IMR-90 (cell line): ENCODE results near the gene CTDSPL. TPM values are rescaled to one million over a fixed set of nuclear protein-coding genes. Genes with fewer than 3 reads are reported as not detected.

Experiments used
- ATAC-seq: fragments of 200-7000 bp; cut with Tn5 transposase; 2 replicates; pipeline ENCODE4 v1.9.1; 2020; ENCODE audit warnings: low read depth, mild to moderate bottlenecking, moderate library complexity
- BruUV-seq: library from RNA; stranded (reverse); fragments of 400-500 nt; replicated peaks from 2 replicates; lab custom pipeline; 2021; lab: Mats Ljungman, UMichigan
- CTCF ChIA-PET: fragments of 300-600 bp; formaldehyde crosslinking; extraction: SDS; loops from one replicate; lab custom pipeline; 2021; ENCODE audit warnings: antibody characterized with exemption; lab: Yijun Ruan, JAX
- POLR2A ChIA-PET: fragments of 300-600 bp; sonication (Branson Sonifier 250); formaldehyde crosslinking; loops from one replicate; lab custom pipeline; 2022; ENCODE audit warnings: antibody characterized with exemption; ENCODE audit not compliant: unreplicated experiment; lab: Charles Lee
- DNase-seq: peaks from one replicate; pipeline ENCODE4 v3.0.0; 2013
- H2AFZ ChIP-seq: replicated peaks from 2 replicates; pipeline ENCODE3; 2013; ENCODE audit warnings: low read length, mild to moderate bottlenecking; ENCODE audit not compliant: poor library complexity
- H2AK5ac ChIP-seq: 2 replicates; pipeline ENCODE4 v1.6.1; 2013; ENCODE audit warnings: low read depth, low read length, inconsistent platforms
- H2AK9ac ChIP-seq: replicated peaks from 2 replicates; pipeline ENCODE3; 2013; ENCODE audit warnings: mild to moderate bottlenecking, low read depth, low read length, moderate library complexity; ENCODE audit not compliant: poor library complexity
- H2BK120ac ChIP-seq: 2 replicates; pipeline ENCODE4 v1.6.1; 2013; ENCODE audit warnings: low read depth, low read length, inconsistent platforms
- H2BK15ac ChIP-seq: 3 replicates; pipeline ENCODE4 v1.6.1; 2013; ENCODE audit warnings: low read depth, low read length, inconsistent platforms
- H2BK20ac ChIP-seq: 2 replicates; pipeline ENCODE4 v1.6.1; 2013; ENCODE audit warnings: low read depth, mild to moderate bottlenecking, inconsistent platforms, low read length, moderate library complexity
- H2BK5ac ChIP-seq: 2 replicates; pipeline ENCODE4 v1.6.1; 2013; ENCODE audit warnings: mild to moderate bottlenecking, low read depth, low read length, inconsistent platforms; ENCODE audit not compliant: poor library complexity, severe bottlenecking
- H3K14ac ChIP-seq: replicated peaks from 2 replicates; pipeline ENCODE4 v1.6.1; 2013; ENCODE audit warnings: low read depth, low read length, inconsistent platforms
- H3K18ac ChIP-seq: 2 replicates; pipeline ENCODE4 v1.6.1; 2013; ENCODE audit warnings: low read depth, low read length, control low read depth
- H3K23ac ChIP-seq: 2 replicates; pipeline ENCODE4 v1.6.1; 2013; ENCODE audit warnings: low read depth, low read length, inconsistent platforms
- H3K27ac ChIP-seq: 2 replicates; pipeline ENCODE4 v1.5.1; 2013; ENCODE audit warnings: mild to moderate bottlenecking, control low read depth, low read length; ENCODE audit not compliant: insufficient read depth
- H3K27me3 ChIP-seq: 2 replicates; pipeline ENCODE4 v1.6.1; 2013; ENCODE audit warnings: low read length; ENCODE audit not compliant: control insufficient read depth, insufficient read depth
- H3K36me3 ChIP-seq: 2 replicates; pipeline ENCODE4 v1.6.1; 2013; ENCODE audit warnings: low read length, mixed read lengths; ENCODE audit not compliant: control insufficient read depth, insufficient read depth
- H3K4ac ChIP-seq: 2 replicates; pipeline ENCODE4 v1.6.1; 2013; ENCODE audit warnings: low read depth, low read length, inconsistent platforms
- H3K4me1 ChIP-seq: 2 replicates; pipeline ENCODE4 v1.6.1; 2013; ENCODE audit warnings: low read length, mixed read lengths; ENCODE audit not compliant: control insufficient read depth, insufficient read depth
- H3K4me2 ChIP-seq: 2 replicates; pipeline ENCODE4 v1.6.1; 2013; ENCODE audit warnings: low read depth, mild to moderate bottlenecking, control low read depth, low read length, moderate library complexity
- H3K4me3 ChIP-seq: 2 replicates; pipeline ENCODE4 v1.5.1; 2013; ENCODE audit warnings: low read depth, mild to moderate bottlenecking, control low read depth, low read length, moderate library complexity; ENCODE audit not compliant: insufficient read depth
- H3K56ac ChIP-seq: 2 replicates; pipeline ENCODE4 v1.6.1; 2013; ENCODE audit warnings: low read length, inconsistent platforms; ENCODE audit not compliant: insufficient read depth; ENCODE audit errors: extremely low read depth
- H3K79me1 ChIP-seq, 2 experiments: 2 replicates each; pipeline ENCODE4 v1.6.1; 2013; ENCODE audit warnings: low read length in 2 of 2, inconsistent platforms in 1 of 2, low read depth in 1 of 2
- H3K9ac ChIP-seq: 2 replicates; pipeline ENCODE4 v1.6.1; 2013; ENCODE audit warnings: low read depth, low read length, control low read depth
- H3K9me1 ChIP-seq: 2 replicates; pipeline ENCODE4 v1.6.1; 2013; ENCODE audit warnings: low read length, inconsistent platforms; ENCODE audit not compliant: insufficient read depth
- H3K9me3 ChIP-seq: 2 replicates; pipeline ENCODE4 v1.6.1; 2013; ENCODE audit warnings: low read length; ENCODE audit not compliant: control insufficient read depth, insufficient read depth
- H4K20me1 ChIP-seq: 2 replicates; pipeline ENCODE4 v1.6.1; 2013; ENCODE audit warnings: low read length, inconsistent platforms; ENCODE audit not compliant: insufficient read depth
- H4K5ac ChIP-seq: 2 replicates; pipeline ENCODE4 v1.6.1; 2013; ENCODE audit warnings: mild to moderate bottlenecking, low read depth, low read length, control low read depth
- H4K8ac ChIP-seq, 2 experiments: 2 replicates each; pipeline ENCODE4 v1.6.1; 2013; ENCODE audit warnings: low read depth in 2 of 2, low read length in 2 of 2, control low read depth in 1 of 2, inconsistent platforms in 1 of 2
- H4K91ac ChIP-seq: 2 replicates; pipeline ENCODE4 v1.6.1; 2013; ENCODE audit warnings: low read depth, low read length, inconsistent platforms; ENCODE audit not compliant: insufficient read depth
- FOS ChIP-seq: fragments of 150-350 bp; IDR thresholded peaks from 2 replicates; pipeline ENCODE4 v1.6.1; 2016; ENCODE audit warnings: low read depth, low read length
- MAFK ChIP-seq: IDR thresholded peaks from 2 replicates; pipeline ENCODE4 v1.6.1; 2012; ENCODE audit warnings: low read depth, low read length, improper control_type of control experiment
- MAZ ChIP-seq: IDR thresholded peaks from 2 replicates; pipeline ENCODE4 v1.6.1; 2012; ENCODE audit warnings: low read depth, mild to moderate bottlenecking, low read length, improper control_type of control experiment, moderate library complexity, borderline replicate concordance
- MXI1 ChIP-seq: IDR thresholded peaks from 2 replicates; pipeline ENCODE4 v1.6.1; 2012; ENCODE audit warnings: low read depth, mild to moderate bottlenecking, low read length, moderate library complexity, borderline replicate concordance
- NFE2L2 ChIP-seq: fragments of 150-350 bp; IDR thresholded peaks from 2 replicates; pipeline ENCODE4 v1.6.1; 2016; ENCODE audit warnings: low read depth, mild to moderate bottlenecking, low read length
- POLR2A ChIP-seq: IDR thresholded peaks from 2 replicates; pipeline ENCODE4 v1.6.1; 2012; ENCODE audit warnings: mild to moderate bottlenecking, low read depth, low read length
- RAD21 ChIP-seq: IDR thresholded peaks from 2 replicates; pipeline ENCODE4 v1.6.1; 2012; ENCODE audit warnings: low read length, improper control_type of control experiment
- RCOR1 ChIP-seq: IDR thresholded peaks from 2 replicates; pipeline ENCODE4 v1.6.1; 2012; ENCODE audit warnings: mild to moderate bottlenecking, low read length, improper control_type of control experiment; ENCODE audit not compliant: insufficient replicate concordance
- RFX5 ChIP-seq: IDR thresholded peaks from 2 replicates; pipeline ENCODE4 v1.8.0; 2012; ENCODE audit warnings: low read depth, mild to moderate bottlenecking, low read length, moderate library complexity
- SMC3 ChIP-seq: fragments of 150-350 bp; IDR thresholded peaks from 2 replicates; pipeline ENCODE4 v1.6.1; 2016; ENCODE audit warnings: low read depth, mild to moderate bottlenecking, antibody characterized with exemption, low read length, moderate library complexity
- WGBS, 2 experiments: methylation state at CpG; one replicate each; pipeline versions ENCODE4 v1.1.5 to v1.1.7; 2013; ENCODE audit warnings: missing lambda C conversion rate in 2 of 2; ENCODE audit not compliant: insufficient read length in 1 of 2; ENCODE audit errors: extremely low coverage in 2 of 2; 5-methylcytosine and 5-hydroxymethylcytosine counted together
- dilution Hi-C: fragments of 300-500 bp; cut with HindIII; formaldehyde crosslinking; loops from one replicate; pipeline ENCODE4 v1.14.3; 2018; ENCODE audit warnings: low sequenced_read_pairs; ENCODE audit not compliant: unreplicated experiment
- in situ Hi-C: fragments of 300-500 bp; cut with MboI; formaldehyde crosslinking; loops from 3 replicates; pipeline ENCODE4 v1.14.3; 2019; ENCODE audit warnings: low sequenced_read_pairs, inconsistent platforms, mixed read lengths
- intact Hi-C: fragments of 100-400 bp; cut with micrococcal nuclease; formaldehyde crosslinking; loops from 2 replicates; pipeline ENCODE4 v1.10.0; 2022
- polyA plus RNA-seq, 3 experiments: library from polyadenylated mRNA; depleted of rRNA; stranded (reverse); fragments of >200 nt; gene quantifications; 2 replicates each; pipeline ENCODE4 v1.2.3, GENCODE V29; 2012; ENCODE audit warnings: low replicate concordance in 1 of 3
- total RNA-seq: library from RNA; depleted of rRNA; stranded (reverse); fragments of >200 nt; gene quantifications from 2 replicates; pipeline ENCODE4 v1.2.3, GENCODE V29; 2012
- TF ChIP-seq, protein P1 (sequence below): fragments of 150-350 bp; IDR thresholded peaks from 2 replicates; pipeline ENCODE4 v1.6.1; 2016; ENCODE audit warnings: low read depth, mild to moderate bottlenecking, low read length, moderate library complexity, borderline replicate concordance
- TF ChIP-seq, protein P2 (sequence below): conservative IDR thresholded peaks from 2 replicates; pipeline ENCODE4 v1.5.1; 2012; ENCODE audit warnings: mild to moderate bottlenecking, low read depth, low read length, improper control_type of control experiment
- TF ChIP-seq, protein P3 (sequence below): fragments of 150-350 bp; IDR thresholded peaks from 2 replicates; pipeline ENCODE4 v1.6.1; 2017; ENCODE audit warnings: mild to moderate bottlenecking, antibody characterized with exemption, low read length, low read depth

CTDSPL gene
- total and polyA plus RNA-seq, 2 of the 4 experiments (the other 2 are of a cell fraction) = 24.5 to 29.0 TPM

DNA sequence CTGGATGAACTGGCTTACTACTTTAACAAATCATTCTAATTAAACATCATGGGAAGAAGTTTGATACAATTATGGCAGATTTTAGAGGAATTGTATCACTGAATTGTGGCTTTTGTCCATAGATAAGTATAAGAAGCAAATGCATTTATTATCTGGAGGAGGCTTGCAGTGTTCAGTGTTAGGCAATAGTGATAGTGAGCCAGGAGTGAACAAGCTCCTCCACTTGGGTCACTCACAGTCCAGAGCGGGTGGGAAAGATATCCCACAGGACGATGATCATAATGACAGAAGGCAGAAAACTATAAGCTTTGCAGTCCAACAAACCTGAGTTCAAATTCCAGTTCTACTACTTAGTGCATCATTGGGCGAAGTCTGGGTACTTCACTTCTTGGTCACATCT, 64.9 kb downstream of the CTDSPL start:
- ChIA-PET POLR2A (no interaction called here), CTCF (no interaction called here)
- no peak overlapping the region for H4K8ac ChIP-seq
- H2BK20ac ChIP-seq = 0 out of 2 replicates have a peak overlapping the region, but pooled peaks have one; percentile 29
- no peaks in the 10 kb centered on the region for H3K27me3 ChIP-seq
- peak overlapping the region; percentile 9; the same call in 1 of the 2 replicates for H3K4ac ChIP-seq
- H3K36me3 ChIP-seq = no peaks in the 10 kb centered on the region
- H2BK120ac ChIP-seq = no peak overlapping the region
- no peak overlapping the region for H4K5ac ChIP-seq
- no TSS peak for BruUV-seq
- WGBS, 2 experiments = no CpG with 5 or more reads among the region's 3 CpGs
- H3K4me3 ChIP-seq = no peak overlapping the region
- TF ChIP-seq MAZ (no peak), RAD21 (no peak), RCOR1 (no peak), SMC3 (no peak), MAFK (no peak), NFE2L2 (no peak), FOS (no peak), RFX5 (no peak), POLR2A (no peak), MXI1 (no peak)
- TF ChIP-seq, protein P1, sequence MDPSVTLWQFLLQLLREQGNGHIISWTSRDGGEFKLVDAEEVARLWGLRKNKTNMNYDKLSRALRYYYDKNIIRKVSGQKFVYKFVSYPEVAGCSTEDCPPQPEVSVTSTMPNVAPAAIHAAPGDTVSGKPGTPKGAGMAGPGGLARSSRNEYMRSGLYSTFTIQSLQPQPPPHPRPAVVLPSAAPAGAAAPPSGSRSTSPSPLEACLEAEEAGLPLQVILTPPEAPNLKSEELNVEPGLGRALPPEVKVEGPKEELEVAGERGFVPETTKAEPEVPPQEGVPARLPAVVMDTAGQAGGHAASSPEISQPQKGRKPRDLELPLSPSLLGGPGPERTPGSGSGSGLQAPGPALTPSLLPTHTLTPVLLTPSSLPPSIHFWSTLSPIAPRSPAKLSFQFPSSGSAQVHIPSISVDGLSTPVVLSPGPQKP = no peak
- TF ChIP-seq, protein P2, sequence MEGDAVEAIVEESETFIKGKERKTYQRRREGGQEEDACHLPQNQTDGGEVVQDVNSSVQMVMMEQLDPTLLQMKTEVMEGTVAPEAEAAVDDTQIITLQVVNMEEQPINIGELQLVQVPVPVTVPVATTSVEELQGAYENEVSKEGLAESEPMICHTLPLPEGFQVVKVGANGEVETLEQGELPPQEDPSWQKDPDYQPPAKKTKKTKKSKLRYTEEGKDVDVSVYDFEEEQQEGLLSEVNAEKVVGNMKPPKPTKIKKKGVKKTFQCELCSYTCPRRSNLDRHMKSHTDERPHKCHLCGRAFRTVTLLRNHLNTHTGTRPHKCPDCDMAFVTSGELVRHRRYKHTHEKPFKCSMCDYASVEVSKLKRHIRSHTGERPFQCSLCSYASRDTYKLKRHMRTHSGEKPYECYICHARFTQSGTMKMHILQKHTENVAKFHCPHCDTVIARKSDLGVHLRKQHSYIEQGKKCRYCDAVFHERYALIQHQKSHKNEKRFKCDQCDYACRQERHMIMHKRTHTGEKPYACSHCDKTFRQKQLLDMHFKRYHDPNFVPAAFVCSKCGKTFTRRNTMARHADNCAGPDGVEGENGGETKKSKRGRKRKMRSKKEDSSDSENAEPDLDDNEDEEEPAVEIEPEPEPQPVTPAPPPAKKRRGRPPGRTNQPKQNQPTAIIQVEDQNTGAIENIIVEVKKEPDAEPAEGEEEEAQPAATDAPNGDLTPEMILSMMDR = no peak
- TF ChIP-seq, protein P3, sequence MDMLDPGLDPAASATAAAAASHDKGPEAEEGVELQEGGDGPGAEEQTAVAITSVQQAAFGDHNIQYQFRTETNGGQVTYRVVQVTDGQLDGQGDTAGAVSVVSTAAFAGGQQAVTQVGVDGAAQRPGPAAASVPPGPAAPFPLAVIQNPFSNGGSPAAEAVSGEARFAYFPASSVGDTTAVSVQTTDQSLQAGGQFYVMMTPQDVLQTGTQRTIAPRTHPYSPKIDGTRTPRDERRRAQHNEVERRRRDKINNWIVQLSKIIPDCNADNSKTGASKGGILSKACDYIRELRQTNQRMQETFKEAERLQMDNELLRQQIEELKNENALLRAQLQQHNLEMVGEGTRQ = no peak
- H4K91ac ChIP-seq = no peak overlapping the region
- dilution Hi-C loops = no loop called here
- H3K9me1 ChIP-seq = peaks cover 28% of the 10 kb centered on the region
- peaks cover 28% of the 10 kb centered on the region for H4K20me1 ChIP-seq
- peaks cover 40 to 72% of the 10 kb centered on the region in 2 experiments for H3K79me1 ChIP-seq
- DNase-seq (no peak), ATAC-seq (no peak)
- H2BK15ac ChIP-seq = no peak overlapping the region
- no peak overlapping the region for H3K56ac ChIP-seq
- H3K9me3 ChIP-seq = no peaks in the 10 kb centered on the region
- in situ Hi-C loops = no loop called here
- H2AK5ac ChIP-seq = no peak overlapping the region; the same call in 1 of the 2 replicates
- H3K9ac ChIP-seq = no peak overlapping the region
- intact Hi-C loops = no loop called here
- H2AK9ac ChIP-seq = no peak overlapping the region
- no peak overlapping the region for H3K18ac ChIP-seq
- H2AFZ ChIP-seq = no peak overlapping the region
- H3K27ac ChIP-seq = no peak overlapping the region
- H3K14ac ChIP-seq = 0 out of 2 replicates have a peak overlapping the region, but pooled peaks have one; percentile 32
- H2BK5ac ChIP-seq = no peak overlapping the region
- H3K23ac ChIP-seq = no peak overlapping the region
- peaks cover 28% of the 10 kb centered on the region for H3K4me1 ChIP-seq
- H3K4me2 ChIP-seq = no peak overlapping the region
